HepG2 (cell line): Measurements from ENCODE around the gene ADCY7. TPM values are rescaled to one million over a fixed set of nuclear protein-coding genes. Genes with fewer than 3 reads are reported as not detected.

Experiments used
- ATAC-seq: fragments of 200-7000 bp; cut with Tn5 transposase; 3 replicates; pipeline ENCODE4 v1.9.1; 2020; ENCODE audit warnings: mild to moderate bottlenecking, moderate library complexity
- BruUV-seq: library from RNA; stranded (reverse); fragments of 400-500 nt; replicated peaks from 2 replicates; lab custom pipeline; 2021; lab: Mats Ljungman, UMichigan
- CTCF ChIA-PET: fragments of 300-600 bp; formaldehyde crosslinking; extraction: SDS; loops from one replicate; lab custom pipeline; 2021; ENCODE audit warnings: low total read pairs, inconsistent platforms, low intra/inter-chr PET ratio; lab: Yijun Ruan, JAX
- POLR2A ChIA-PET: fragments of 350-600 bp; sonication (Branson Sonifier 250); formaldehyde crosslinking; loops from one replicate; lab custom pipeline; 2020; ENCODE audit warnings: antibody characterized with exemption, inconsistent platforms; lab: Yijun Ruan, JAX
- DNase-seq: peaks from one replicate; pipeline ENCODE4 v3.0.0-alpha.2; 2015; ENCODE audit warnings: low spot score
- FAIRE-seq: peaks from 3 replicates; lab custom pipeline; 2011; peaks lifted over from hg19 to GRCh38; lab: Jason Lieb, UNC
- H2AFZ ChIP-seq: one replicate; pipeline ENCODE4 v1.6.1; 2011; ENCODE audit warnings: low read length, inconsistent platforms
- H3K27ac ChIP-seq: fragments of 300-600 bp; 3 replicates; pipeline ENCODE4 v1.8.0; 2011; ENCODE audit warnings: mixed run types, mild to moderate bottlenecking, mixed read lengths, low read length, inconsistent platforms; ENCODE audit not compliant: insufficient read depth; ENCODE audit errors: extremely low read length
- H3K27me3 ChIP-seq, 2 experiments: fragments of 200-600 bp in 1 of 2; 2 replicates in 1 of 2; 3 replicates in 1 of 2; pipeline versions ENCODE4 v1.6.0 to v1.8.0; 2011; ENCODE audit warnings: low read length in 2 of 2, mild to moderate bottlenecking in 2 of 2, moderate library complexity in 2 of 2, inconsistent platforms in 1 of 2; ENCODE audit not compliant: insufficient read depth in 2 of 2, control insufficient read depth in 1 of 2
- H3K36me3 ChIP-seq, 2 experiments: fragments of 200-600 bp in 1 of 2; replicated peaks in 1 of 2; 2 replicates in 1 of 2; 3 replicates in 1 of 2; pipeline versions ENCODE4 v1.5.1 to v1.8.0; 2011; ENCODE audit warnings: low read length in 2 of 2, inconsistent platforms in 1 of 2; ENCODE audit not compliant: insufficient read depth in 2 of 2, control insufficient read depth in 1 of 2
- H3K4me1 ChIP-seq: 2 replicates; pipeline ENCODE4 v1.5.1; 2012; ENCODE audit warnings: low read length, inconsistent platforms; ENCODE audit not compliant: insufficient read depth
- H3K4me2 ChIP-seq: 2 replicates; pipeline ENCODE4 v1.6.0; 2011; ENCODE audit warnings: low read depth, low read length, inconsistent platforms
- H3K4me3 ChIP-seq, 3 experiments: fragments of 200-600 bp in 1 of 3; sonication (generic), shearing (Covaris generic) in 1 of 3; replicated peaks in 1 of 3; 2 replicates each; pipeline ENCODE4 v1.5.1; 2011 to 2016; ENCODE audit warnings: low read length in 3 of 3, inconsistent platforms in 2 of 3, low read depth in 2 of 3, mild to moderate bottlenecking in 2 of 3, control low read depth in 1 of 3, mixed read lengths in 1 of 3; ENCODE audit not compliant: insufficient read depth in 1 of 3
- H3K79me2 ChIP-seq: one replicate; pipeline ENCODE4 v1.6.1; 2011; ENCODE audit warnings: low read length, inconsistent platforms; ENCODE audit not compliant: insufficient read depth
- H3K9ac ChIP-seq: 2 replicates; pipeline ENCODE4 v1.6.0; 2011; ENCODE audit warnings: mild to moderate bottlenecking, low read depth, low read length, inconsistent platforms; ENCODE audit not compliant: insufficient read depth
- H3K9me3 ChIP-seq: 2 replicates; pipeline ENCODE4 v1.5.1; 2012; ENCODE audit warnings: mild to moderate bottlenecking, low read length
- H4K20me1 ChIP-seq: 2 replicates; pipeline ENCODE4 v1.6.0; 2011; ENCODE audit warnings: inconsistent platforms, mild to moderate bottlenecking, low read length, moderate library complexity; ENCODE audit not compliant: insufficient read depth
- ATF7 ChIP-seq, 2 experiments: fragments of 450-650 bp in 1 of 2; sonication (generic) in 1 of 2; formaldehyde crosslinking in 1 of 2; IDR thresholded peaks; 2 replicates each; pipeline versions ENCODE4 v1.4.0 to v1.6.1; 2016 to 2020; ENCODE audit warnings: antibody characterized with exemption in 1 of 2, mild to moderate bottlenecking in 1 of 2, missing genetic modification reagents in 1 of 2
- CREB1 ChIP-seq, 2 experiments: fragments of 450-650 bp in 1 of 2; IDR thresholded peaks; 2 replicates each; pipeline ENCODE4 v1.6.1; 2016 to 2017; ENCODE audit warnings: control low read depth in 1 of 2, mild to moderate bottlenecking in 1 of 2, missing compliant biosample characterization in 1 of 2, missing genetic modification characterization in 1 of 2
- FOXA1 ChIP-seq, 2 experiments: fragments of 450-650 bp in 1 of 2; sonication (generic) in 1 of 2; formaldehyde crosslinking in 1 of 2; IDR thresholded peaks; 2 replicates each; pipeline versions ENCODE4 v1.4.0 to v1.6.1; 2016 to 2020; ENCODE audit warnings: missing genetic modification reagents in 1 of 2
- IRF2 ChIP-seq: IDR thresholded peaks from 2 replicates; pipeline ENCODE4 v1.6.1; 2018; ENCODE audit warnings: missing genetic modification reagents, missing compliant biosample characterization
- NCOR1 ChIP-seq: fragments of 200-600 bp; sonication (generic); IDR thresholded peaks from 2 replicates; pipeline ENCODE4 v1.7.0; 2017; ENCODE audit warnings: antibody characterized with exemption, low read length, borderline replicate concordance
- TBX2 ChIP-seq: sonication (generic); formaldehyde crosslinking; IDR thresholded peaks from 2 replicates; pipeline ENCODE4 v1.5.0; 2020; ENCODE audit warnings: missing genetic modification reagents, mild to moderate bottlenecking, borderline replicate concordance
- ZNF556 ChIP-seq: sonication (generic); formaldehyde crosslinking; IDR thresholded peaks from 2 replicates; pipeline ENCODE4 v1.4.0; 2020; ENCODE audit warnings: mild to moderate bottlenecking, missing genetic modification reagents, borderline replicate concordance
- WGBS: methylation state at CpG from one replicate; pipeline ENCODE4 v1.1.6; 2017; ENCODE audit warnings: low lambda C conversion rate; 5-methylcytosine and 5-hydroxymethylcytosine counted together
- in situ Hi-C: cut with HindIII; loops from 2 replicates; pipeline ENCODE4 v1.10.0; 2017; ENCODE audit warnings: low pct_unique_long_range_greater_than_20kb; ENCODE audit not compliant: extremely low pct_ligation_motif_present
- intact Hi-C: fragments of 100-400 bp; cut with micrococcal nuclease; formaldehyde crosslinking; loops from one replicate; pipeline ENCODE4 v1.10.0; 2022; ENCODE audit not compliant: unreplicated experiment
- polyA plus RNA-seq, 8 experiments: library from polyadenylated mRNA; depleted of rRNA in 3 of 8; stranded (reverse) in 7 of 8; unstranded in 1 of 8; fragments of >200 nt; fragmentation: Illumina TruSeq in 4 of 8; extraction: Trizol in 4 of 8; gene quantifications; 2 replicates each; pipeline versions ENCODE4 v1.2.1 to v1.2.3, GENCODE V29; 2011 to 2016; ENCODE audit warnings: low read depth in 4 of 8, missing spikeins in 1 of 8, mixed read lengths in 1 of 8; ENCODE audit not compliant: insufficient read depth in 1 of 8
- total RNA-seq, 5 experiments: library from RNA; depleted of rRNA; stranded (reverse); fragments of >200 nt; fragmentation: Illumina TruSeq; extraction: Trizol; gene quantifications; 2 replicates each; pipeline ENCODE4 v1.2.3, GENCODE V29; 2016; ENCODE audit warnings: low read depth in 1 of 5
- TF ChIP-seq, protein P1 (sequence below): IDR thresholded peaks from 2 replicates; pipeline ENCODE4 v1.6.1; 2016; ENCODE audit warnings: low read depth
- TF ChIP-seq, protein P2 (sequence below): sonication (generic); formaldehyde crosslinking; conservative IDR thresholded peaks from 2 replicates; pipeline ENCODE4 v1.8.0; 2022; ENCODE audit warnings: low read depth, missing genetic modification reagents

ADCY7 gene
- total and polyA plus RNA-seq, 2 of the 13 experiments (the other 11 are each of a cell fraction or from before 2014, with no cell fraction given): 2.2 to 4.3 TPM

DNA sequence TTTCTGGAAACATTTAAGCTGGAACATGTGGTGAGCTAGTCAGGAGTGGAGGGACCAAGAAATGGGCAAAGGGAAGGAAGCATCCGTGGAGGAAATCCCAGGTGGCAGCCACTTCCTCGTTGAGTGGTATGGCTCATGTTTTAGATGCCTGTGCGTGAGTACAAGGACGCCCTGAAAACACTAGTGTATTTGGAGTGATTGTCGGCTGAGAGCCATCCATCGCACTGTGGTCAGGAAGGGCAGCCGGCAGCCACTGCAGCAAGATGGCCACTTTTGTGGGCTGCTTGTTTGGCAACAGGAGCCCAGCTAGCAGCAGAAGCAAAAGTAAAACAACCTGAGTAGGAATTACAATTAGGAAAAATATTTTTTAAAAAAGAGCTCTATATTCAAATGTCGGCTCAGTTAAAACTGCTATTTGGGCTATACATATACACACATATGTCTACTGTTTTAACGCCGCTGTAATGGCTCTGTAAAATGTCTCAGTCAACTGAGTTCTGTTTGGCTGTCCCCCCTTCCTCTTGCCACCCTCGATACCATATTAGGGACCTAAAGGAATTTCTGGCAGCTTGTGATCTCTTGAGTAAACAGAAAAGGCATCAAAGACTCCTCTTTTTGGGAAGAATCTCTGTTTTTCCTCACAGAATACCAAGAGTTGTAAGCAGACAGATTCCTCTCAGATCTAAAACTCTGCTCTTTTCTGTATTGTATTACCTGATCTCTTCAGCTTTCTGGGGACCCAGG is 63.3 kb downstream of the ADCY7 start (continued):
- TF ChIP-seq, protein P1, sequence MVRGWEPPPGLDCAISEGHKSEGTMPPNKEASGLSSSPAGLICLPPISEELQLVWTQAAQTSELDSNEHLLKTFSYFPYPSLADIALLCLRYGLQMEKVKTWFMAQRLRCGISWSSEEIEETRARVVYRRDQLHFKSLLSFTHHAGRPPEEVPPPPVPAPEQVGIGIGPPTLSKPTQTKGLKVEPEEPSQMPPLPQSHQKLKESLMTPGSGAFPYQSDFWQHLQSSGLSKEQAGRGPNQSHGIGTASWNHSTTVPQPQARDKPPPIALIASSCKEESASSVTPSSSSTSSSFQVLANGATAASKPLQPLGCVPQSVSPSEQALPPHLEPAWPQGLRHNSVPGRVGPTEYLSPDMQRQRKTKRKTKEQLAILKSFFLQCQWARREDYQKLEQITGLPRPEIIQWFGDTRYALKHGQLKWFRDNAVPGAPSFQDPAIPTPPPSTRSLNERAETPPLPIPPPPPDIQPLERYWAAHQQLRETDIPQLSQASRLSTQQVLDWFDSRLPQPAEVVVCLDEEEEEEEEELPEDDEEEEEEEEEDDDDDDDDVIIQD (CRISPR knock-in tag): 0 out of 2 replicates have a peak, but pooled peaks have one; percentile 25
- TF ChIP-seq FOXA1 (IDR thresholded peaks at IDR 0.05): no peak
- peak; percentile 39; the same call in 1 of the 2 replicates for TF ChIP-seq FOXA1 (CRISPR knock-in tag; IDR thresholded peaks at IDR 0.05)
- TF ChIP-seq TBX2 (CRISPR knock-in tag): peak; percentile 41; the same call in 1 of the 2 replicates

DNA sequence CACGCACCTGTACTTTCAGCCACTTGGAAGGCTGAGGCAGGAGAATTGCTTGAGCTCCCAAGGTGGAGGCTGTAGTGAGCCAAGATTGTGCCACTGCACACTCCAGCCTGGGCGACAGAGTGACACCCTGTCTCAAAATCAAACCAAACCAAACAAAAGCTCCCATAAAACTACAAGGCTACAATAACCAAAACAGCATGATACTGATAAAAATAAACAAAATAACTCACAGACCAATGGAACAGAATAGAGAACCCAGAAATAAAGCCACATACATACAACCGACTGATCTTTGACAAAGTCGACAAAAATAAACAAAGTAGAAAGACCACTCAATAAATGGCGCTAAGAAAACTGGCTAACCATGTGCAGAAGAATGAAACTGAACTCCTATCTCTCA is 65.2 kb downstream of the ADCY7 start:
- no peak overlapping the region for H3K9ac ChIP-seq
- H3K27me3 ChIP-seq: no peaks in the 10 kb centered on the region
- intact Hi-C loops: no loop called here
- CTCF ChIA-PET: no interaction called here
- no peak overlapping the region for H3K4me3 ChIP-seq
- TF ChIP-seq NCOR1 (no peak), ATF7 (IDR thresholded peaks at IDR 0.05) (no peak), ATF7 (CRISPR knock-in tag; IDR thresholded peaks at IDR 0.05) (no peak), CREB1 (IDR thresholded peaks at IDR 0.05) (no peak), CREB1 (CRISPR knock-in tag; IDR thresholded peaks at IDR 0.05) (no peak), ZNF556 (CRISPR knock-in tag) (no peak), IRF2 (CRISPR knock-in tag) (no peak)
- TF ChIP-seq, protein P2, sequence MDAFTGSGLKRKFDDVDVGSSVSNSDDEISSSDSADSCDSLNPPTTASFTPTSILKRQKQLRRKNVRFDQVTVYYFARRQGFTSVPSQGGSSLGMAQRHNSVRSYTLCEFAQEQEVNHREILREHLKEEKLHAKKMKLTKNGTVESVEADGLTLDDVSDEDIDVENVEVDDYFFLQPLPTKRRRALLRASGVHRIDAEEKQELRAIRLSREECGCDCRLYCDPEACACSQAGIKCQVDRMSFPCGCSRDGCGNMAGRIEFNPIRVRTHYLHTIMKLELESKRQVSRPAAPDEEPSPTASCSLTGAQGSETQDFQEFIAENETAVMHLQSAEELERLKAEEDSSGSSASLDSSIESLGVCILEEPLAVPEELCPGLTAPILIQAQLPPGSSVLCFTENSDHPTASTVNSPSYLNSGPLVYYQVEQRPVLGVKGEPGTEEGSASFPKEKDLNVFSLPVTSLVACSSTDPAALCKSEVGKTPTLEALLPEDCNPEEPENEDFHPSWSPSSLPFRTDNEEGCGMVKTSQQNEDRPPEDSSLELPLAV (CRISPR knock-in tag): no peak
- TF ChIP-seq, all 625 proteins: peak for 0
- no TSS peak for BruUV-seq
- Histone ChIP-seq H3K9me3 (no peaks in the 10 kb centered on the region), H3K79me2 (no peaks in the 10 kb centered on the region), H3K4me1 (peaks cover 26% of the 10 kb centered on the region), H3K4me2 (no peak overlapping the region), H4K20me1 (no peaks in the 10 kb centered on the region), H2AFZ (no peak overlapping the region), H3K27ac (no peak overlapping the region), H3K36me3 (peaks cover 13 to 66% of the 10 kb centered on the region in 2 experiments)
- ATAC-seq (no peak), FAIRE-seq (no peak), DNase-seq (no peak)
- in situ Hi-C loops: no loop called here
- WGBS: 95% methylated on average over 5 of the region's 5 CpGs
- POLR2A ChIA-PET: no interaction called here
